Stomach smooth muscle (tissue), 2 donors: ENCODE data around the gene SAMM50.

ENCODE experiments used
- H3K27ac ChIP-seq: one replicate; pipeline ENCODE4 v1.7.0; 2013; ENCODE audit warnings: mild to moderate bottlenecking, low read length, inconsistent platforms
- H3K27me3 ChIP-seq, 2 donors: one replicate each; pipeline ENCODE4 v1.7.0; 2013; ENCODE audit warnings: low read length in 2 of 2; ENCODE audit not compliant: insufficient read depth in 2 of 2, control insufficient read depth in 1 of 2
- H3K36me3 ChIP-seq, 2 donors: one replicate each; pipeline ENCODE4 v1.7.0; 2013; ENCODE audit warnings: low read length in 2 of 2; ENCODE audit not compliant: control insufficient read depth in 2 of 2, insufficient read depth in 2 of 2
- H3K4me1 ChIP-seq: one replicate; pipeline ENCODE4 v1.7.0; 2013; ENCODE audit warnings: low read length; ENCODE audit not compliant: control insufficient read depth, insufficient read depth
- H3K4me3 ChIP-seq, 2 donors: one replicate each; pipeline ENCODE4 v1.7.0; 2013; ENCODE audit warnings: low read length in 2 of 2
- H3K9ac ChIP-seq, 2 donors: one replicate each; pipeline ENCODE4 v1.7.0; 2013; ENCODE audit warnings: low read length in 2 of 2, mild to moderate bottlenecking in 1 of 2
- H3K9me3 ChIP-seq, 2 donors: one replicate each; pipeline ENCODE4 v1.7.0; 2013; ENCODE audit warnings: low read length in 2 of 2; ENCODE audit not compliant: control insufficient read depth in 2 of 2
- donor health status: healthy.
- donor health status: Pancreatic carcinoma.

SAMM50 gene

DNA sequence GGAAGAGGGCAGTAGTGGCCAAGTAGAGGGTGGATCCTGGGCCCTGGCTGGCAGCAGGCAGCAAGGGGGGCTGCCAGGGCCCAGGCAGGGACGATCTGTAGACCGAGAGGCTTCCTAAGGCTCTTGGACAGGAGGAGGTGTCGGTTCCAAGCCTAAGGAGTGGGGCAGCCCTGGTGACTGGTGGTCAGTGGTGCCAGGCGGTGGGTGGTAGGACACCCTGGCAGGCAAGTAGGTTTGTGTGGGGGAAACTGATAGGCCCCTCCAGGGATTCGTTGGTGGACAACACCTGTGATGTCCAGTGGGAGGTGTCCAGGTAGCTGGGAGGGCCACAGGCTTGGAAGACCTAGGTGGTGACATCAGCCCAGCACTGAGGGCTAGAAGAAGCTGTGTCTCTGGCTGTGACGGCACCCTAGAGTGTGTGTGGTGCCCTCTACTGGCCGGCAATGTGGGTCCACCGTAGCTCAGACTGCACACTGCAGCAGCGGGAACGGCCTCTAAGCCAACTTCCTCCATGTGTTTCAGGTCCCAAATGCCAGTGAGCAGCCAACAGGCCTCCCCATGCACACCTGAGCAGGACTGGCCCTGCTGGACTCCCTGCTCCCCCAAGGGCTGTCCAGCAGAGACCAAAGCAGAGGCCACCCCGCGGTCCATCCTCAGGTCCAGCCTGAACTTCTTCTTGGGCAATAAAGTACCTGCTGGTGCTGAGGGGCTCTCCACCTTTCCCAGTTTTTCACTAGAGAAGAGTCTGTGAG is 9.4 kb upstream of the SAMM50 start:
- Histone ChIP-seq H3K27ac (no peak overlapping the region), H3K4me3 (no peak overlapping the region), H3K27me3 (peaks cover 4 to 7% of the 10 kb centered on the region in 2 donors), H3K9me3 (peaks cover 0 to 5% of the 10 kb centered on the region in 2 donors), H3K4me1 (no peaks in the 10 kb centered on the region), H3K9ac (no peak overlapping the region), H3K36me3 (no peaks in the 10 kb centered on the region)

DNA sequence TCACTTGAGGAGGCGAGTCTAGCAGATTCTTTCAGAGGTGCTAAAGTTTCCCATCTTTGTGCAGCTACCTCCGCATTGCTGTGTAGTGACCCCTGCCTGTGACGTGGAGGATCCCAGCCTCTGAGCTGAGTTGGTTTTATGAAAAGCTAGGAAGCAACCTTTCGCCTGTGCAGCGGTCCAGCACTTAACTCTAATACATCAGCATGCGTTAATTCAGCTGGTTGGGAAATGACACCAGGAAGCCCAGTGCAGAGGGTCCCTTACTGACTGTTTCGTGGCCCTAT is 8.9 kb upstream of the SAMM50 start:
- no peaks in the 10 kb centered on the region for H3K4me1 ChIP-seq
- no peaks in the 10 kb centered on the region for H3K36me3 ChIP-seq
- H3K9ac ChIP-seq, result no peak overlapping the region
- no peak overlapping the region for H3K27ac ChIP-seq
- no peak overlapping the region for H3K4me3 ChIP-seq
- H3K27me3 ChIP-seq, result peaks cover 4 to 7% of the 10 kb centered on the region in 2 donors
- peaks cover 0 to 5% of the 10 kb centered on the region in 2 donors for H3K9me3 ChIP-seq

DNA sequence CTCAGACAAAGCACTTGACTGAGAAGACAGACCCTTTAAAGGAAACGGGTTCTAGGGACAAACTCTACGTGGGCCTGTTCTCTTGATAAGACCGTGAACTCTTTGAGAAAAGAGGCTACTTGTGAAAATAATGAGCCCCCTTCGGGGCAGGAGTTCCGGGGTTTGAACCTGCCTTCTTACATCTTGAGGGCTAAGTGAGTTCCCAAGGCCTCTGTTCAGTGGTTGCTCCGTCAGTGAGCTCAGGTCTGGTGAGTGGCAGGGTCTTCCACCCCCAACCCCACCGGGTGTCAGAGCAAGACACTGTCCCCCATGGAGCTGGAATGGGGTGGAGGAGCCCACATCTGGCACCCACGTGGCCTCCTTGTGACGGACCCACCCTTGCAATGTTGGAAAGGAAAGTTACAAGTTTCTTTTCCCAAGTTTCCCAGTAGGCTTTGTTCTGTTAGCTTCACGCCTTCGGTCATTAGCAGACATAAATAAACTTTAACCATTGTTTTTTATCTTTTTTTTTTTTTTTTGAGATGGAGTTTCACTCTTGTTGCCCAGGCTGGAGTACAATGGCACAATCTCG is 6.3 kb upstream of the SAMM50 start:
- Histone ChIP-seq H3K36me3 (no peaks in the 10 kb centered on the region), H3K27me3 (peaks cover 4 to 7% of the 10 kb centered on the region in 2 donors), H3K9me3 (no peaks in the 10 kb centered on the region), H3K9ac (no peak overlapping the region), H3K4me1 (no peaks in the 10 kb centered on the region), H3K27ac (no peak overlapping the region), H3K4me3 (no peak overlapping the region)

DNA sequence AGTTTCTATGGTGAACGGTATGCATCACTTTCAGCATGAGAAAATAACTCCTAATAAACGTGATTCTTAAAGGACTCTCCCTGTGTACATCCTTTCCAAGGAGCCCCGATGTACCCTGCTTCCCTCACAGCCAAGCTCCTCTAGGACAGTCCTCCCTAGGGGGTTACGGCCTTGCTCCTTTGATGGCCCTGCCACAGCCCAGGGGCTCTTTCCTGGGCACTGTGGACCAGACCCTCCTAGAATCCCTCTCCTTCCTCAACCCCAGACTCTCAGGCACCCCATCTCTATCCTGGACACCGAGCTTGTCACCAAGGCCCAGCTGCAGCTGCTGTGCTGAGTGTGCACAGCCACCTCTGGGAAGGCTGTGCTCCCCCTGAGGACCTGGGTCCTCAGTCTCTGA is 3.9 kb upstream of the SAMM50 start:
- no peaks in the 10 kb centered on the region for H3K36me3 ChIP-seq
- H3K4me1 ChIP-seq, result peaks cover 10% of the 10 kb centered on the region
- H3K27ac ChIP-seq, result no peak overlapping the region
- no peak overlapping the region for H3K9ac ChIP-seq
- no peak overlapping the region for H3K4me3 ChIP-seq
- no peaks in the 10 kb centered on the region for H3K9me3 ChIP-seq
- H3K27me3 ChIP-seq, result peaks cover 0 to under 1% of the 10 kb centered on the region in 2 donors

DNA sequence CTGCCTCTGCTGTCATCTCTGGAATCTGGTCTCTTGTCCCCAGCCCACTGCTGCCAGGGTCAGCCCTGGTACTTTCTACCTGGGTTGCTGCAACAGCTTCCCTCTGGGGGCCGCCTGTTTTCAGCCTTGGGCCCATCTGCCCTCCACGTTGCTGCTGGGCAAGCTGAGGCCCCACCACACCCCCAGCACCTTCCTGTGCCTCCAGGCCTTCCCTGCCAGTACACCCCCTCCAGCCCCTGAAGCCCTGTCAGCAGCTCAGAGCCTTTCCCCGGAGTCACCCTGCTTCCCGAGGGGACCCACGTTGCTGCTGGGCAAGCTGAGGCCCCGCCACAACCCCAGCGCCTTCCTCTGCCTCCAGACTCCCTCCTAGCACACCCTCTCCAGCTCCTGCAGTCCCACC is 3.3 kb upstream of the SAMM50 start:
- no peaks in the 10 kb centered on the region for H3K9me3 ChIP-seq
- H3K36me3 ChIP-seq, result no peaks in the 10 kb centered on the region
- H3K9ac ChIP-seq, result no peak overlapping the region
- no peak overlapping the region for H3K4me3 ChIP-seq
- peaks cover 12% of the 10 kb centered on the region for H3K4me1 ChIP-seq
- no peak overlapping the region for H3K27ac ChIP-seq
- no peaks in the 10 kb centered on the region for H3K27me3 ChIP-seq

DNA sequence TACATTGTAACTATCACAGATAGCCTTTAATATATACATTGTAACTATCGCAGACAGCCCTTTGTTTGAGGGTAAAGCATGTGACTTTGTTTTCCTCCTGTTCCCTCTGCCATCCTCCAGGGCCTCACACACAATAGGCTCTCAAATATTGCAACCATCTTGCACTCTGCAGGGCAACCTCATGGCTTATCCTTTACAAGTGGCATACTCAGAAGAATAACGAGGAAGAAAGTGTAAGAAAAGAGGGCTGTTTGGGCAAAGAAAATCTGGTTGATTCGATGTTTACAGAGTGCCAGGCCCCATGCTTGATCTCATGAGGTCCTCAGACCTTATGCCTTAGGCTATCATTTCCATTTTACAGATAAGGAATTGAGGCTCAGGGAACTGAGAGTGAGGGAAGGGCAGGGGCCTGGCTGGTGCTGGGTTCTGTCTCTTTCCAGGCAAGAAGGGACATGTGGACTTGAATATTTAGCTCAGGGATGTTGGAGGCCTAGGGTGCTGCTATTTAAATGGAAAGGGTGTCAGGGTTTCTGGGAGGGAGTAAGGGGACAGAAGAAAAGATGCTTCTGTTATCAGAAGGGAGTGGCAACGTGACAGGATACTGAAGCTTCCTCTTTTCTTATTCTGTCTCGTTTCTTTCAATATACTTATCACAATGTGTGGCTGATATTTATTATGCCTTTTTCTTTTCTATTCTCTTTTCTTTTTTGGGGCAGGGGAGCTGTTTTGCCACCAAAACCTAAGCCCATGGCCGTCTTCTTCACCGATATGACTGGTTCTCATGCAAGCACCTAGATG is 1.1 kb upstream of the SAMM50 start:
- no peaks in the 10 kb centered on the region for H3K36me3 ChIP-seq
- H3K9ac ChIP-seq, result peak overlapping the region; percentile 82 to 90
- peaks cover 12% of the 10 kb centered on the region for H3K4me1 ChIP-seq
- H3K4me3 ChIP-seq, result peak overlapping the region; percentile 97
- no peaks in the 10 kb centered on the region for H3K9me3 ChIP-seq
- H3K27me3 ChIP-seq, result no peaks in the 10 kb centered on the region
- H3K27ac ChIP-seq, result no peak overlapping the region

DNA sequence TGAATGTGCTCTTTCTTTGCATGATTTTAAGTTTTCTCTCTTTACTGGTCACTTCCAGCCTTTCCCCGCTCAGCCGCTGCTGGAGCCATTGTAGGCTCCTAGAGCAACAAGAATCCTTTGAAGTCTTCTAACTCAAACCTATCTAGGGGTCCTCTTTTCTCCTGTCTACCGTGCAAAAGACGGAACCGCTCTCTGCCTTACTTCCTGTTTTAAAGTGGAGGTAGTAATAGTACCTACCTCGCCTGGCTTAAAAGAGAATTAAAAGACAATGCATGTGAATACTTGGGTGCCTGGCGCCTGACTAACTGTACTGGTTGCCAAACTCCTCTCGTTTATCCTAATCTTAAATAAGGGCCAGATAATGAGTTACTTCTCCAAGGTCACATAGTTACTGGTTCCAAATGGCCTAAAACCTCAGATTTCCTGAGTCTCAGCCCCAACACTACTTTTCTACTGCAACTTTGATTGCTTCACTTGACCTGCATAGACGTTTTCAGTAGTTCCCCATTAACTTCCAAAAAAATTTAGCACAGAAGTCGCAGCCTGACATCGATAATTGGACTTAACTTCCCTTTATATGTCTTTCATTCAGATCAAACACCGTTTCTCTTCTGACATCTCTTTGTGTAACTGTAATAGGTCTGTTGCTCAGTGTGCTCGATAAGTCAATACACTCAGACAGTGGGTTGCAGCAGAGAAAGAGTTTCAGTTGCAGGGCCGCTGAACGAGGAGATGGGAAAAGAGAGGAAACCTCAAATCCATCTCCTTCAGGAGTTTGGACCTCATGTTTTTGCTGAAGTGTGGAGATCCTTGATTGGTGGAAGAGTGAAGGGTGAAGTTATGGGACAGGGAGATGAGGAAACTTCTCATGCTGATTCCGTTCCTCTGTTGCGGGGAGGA is 891 bp downstream of the SAMM50 start:
- H3K9ac ChIP-seq, result peak overlapping the region; percentile 82 to 90
- no peaks in the 10 kb centered on the region for H3K9me3 ChIP-seq
- H3K4me3 ChIP-seq, result peak overlapping the region; percentile 97
- H3K27ac ChIP-seq, result peak overlapping the region; percentile 70
- no peaks in the 10 kb centered on the region for H3K36me3 ChIP-seq
- H3K4me1 ChIP-seq, result peaks cover 12% of the 10 kb centered on the region
- no peaks in the 10 kb centered on the region for H3K27me3 ChIP-seq

DNA sequence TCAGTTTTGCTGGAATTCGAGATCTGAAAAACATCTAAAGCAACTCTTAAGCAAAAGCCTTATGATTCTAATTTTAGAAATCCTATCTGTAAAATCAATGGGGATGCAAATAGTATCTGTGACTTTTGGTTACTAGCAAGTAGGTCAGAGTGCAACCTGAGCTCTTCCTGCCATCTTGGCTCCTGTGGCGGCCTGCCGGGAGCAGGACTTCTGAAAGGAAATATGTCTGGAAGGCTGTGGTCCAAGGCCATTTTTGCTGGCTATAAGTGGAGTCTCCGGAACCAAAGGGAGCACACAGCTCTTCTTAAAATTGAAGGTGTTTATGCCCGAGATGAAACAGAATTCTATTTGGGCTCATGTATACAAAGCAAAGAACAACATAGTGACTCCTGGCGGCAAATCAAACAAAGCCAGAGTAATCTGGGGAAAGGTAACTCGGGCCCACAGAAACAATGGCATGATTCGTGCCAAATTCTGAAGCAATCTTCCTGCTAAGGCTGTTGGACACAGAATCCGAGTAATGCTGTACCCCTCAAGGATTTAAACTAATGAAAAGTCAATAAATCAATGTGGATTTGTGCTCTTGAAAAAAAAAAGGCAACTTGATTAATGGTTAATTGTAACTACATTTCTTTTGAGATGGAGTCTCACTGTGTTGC is 1.7 kb downstream of the SAMM50 start:
- peak overlapping the region; percentile 97 for H3K4me3 ChIP-seq

DNA sequence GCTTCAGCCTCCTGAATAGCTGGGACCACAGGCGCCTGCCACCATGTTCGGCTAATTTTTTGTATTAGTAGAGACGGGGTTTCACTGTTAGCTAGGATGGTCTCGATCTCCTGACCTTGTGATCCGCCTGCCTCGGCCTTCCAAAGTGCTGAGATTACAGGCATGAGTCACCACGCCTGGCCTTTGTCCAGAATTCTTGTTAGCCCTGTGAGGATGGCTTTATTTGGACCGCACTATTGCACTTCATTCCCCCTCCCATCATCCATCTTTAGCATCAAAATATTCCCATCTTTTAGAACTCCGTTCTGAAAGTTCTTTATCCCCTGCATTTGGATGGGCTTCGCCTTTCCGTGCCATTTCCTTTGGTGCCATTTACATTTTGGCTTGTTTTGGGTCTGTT is 2.6 kb downstream of the SAMM50 start:
- Histone ChIP-seq H3K4me3 (no peak overlapping the region), H3K27me3 (no peaks in the 10 kb centered on the region), H3K27ac (no peak overlapping the region)

More for the DNA sequence above, 1.7 kb downstream of the SAMM50 start:
- H3K9ac ChIP-seq, result no peak overlapping the region
- H3K4me1 ChIP-seq, result peaks cover 12% of the 10 kb centered on the region
- no peaks in the 10 kb centered on the region for H3K36me3 ChIP-seq
- H3K9me3 ChIP-seq, result no peaks in the 10 kb centered on the region
- no peaks in the 10 kb centered on the region for H3K27me3 ChIP-seq
- H3K27ac ChIP-seq, result no peak overlapping the region

DNA sequence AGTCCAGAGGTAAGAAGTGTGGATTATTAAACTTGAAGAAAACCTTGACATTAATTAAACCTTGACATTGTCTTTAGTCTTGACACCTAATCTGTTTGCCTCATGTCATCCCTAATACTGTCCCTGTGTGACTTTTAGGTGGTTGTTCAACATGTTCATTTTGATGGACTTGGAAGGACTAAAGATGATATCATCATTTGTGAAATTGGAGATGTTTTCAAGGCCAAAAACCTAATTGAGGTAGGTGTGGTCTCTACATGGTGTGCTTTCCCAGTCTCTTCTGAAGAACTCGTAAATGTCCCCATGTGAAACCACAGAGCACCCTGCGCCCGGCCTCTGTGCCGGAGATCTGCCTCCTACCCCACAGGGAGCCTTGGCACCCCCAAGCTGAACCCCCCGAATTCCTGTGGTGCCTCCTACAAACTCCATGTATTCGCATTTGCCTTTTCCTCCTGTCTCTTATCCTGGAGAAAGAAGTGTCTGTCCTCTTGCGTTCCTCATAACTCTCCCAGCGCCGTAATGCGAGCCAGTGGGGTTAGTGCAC is 9.1 kb downstream of the SAMM50 start:
- Histone ChIP-seq H3K9ac (no peak overlapping the region), H3K36me3 (peaks cover 43 to 44% of the 10 kb centered on the region in 2 donors), H3K27ac (no peak overlapping the region), H3K27me3 (no peaks in the 10 kb centered on the region), H3K4me1 (no peaks in the 10 kb centered on the region), H3K4me3 (no peak overlapping the region), H3K9me3 (no peaks in the 10 kb centered on the region)

More for the DNA sequence above, 2.6 kb downstream of the SAMM50 start:
- Histone ChIP-seq H3K36me3 (no peaks in the 10 kb centered on the region), H3K9me3 (no peaks in the 10 kb centered on the region), H3K4me1 (peaks cover 12% of the 10 kb centered on the region), H3K9ac (no peak overlapping the region)
